Right cardiac atrium (tissue), 5 donors: ENCODE results near the gene HCCS. TPM values are rescaled to one million over a fixed set of nuclear protein-coding genes. Genes with fewer than 3 reads are reported as not detected.

Experiments used
- ATAC-seq, 2 donors: fragments of 200-7000 bp; cut with Tn5 transposase; one replicate each; pipeline versions ENCODE4 v1.8.0 to v1.9.1; 2020; ENCODE audit warnings: moderate library complexity in 2 of 2, mild to moderate bottlenecking in 1 of 2
- DNase-seq, 3 donors: peaks; one replicate each; pipeline ENCODE4 v3.0.0-alpha.2; 2020
- H3K27ac ChIP-seq: one replicate; pipeline ENCODE4 v1.5.1; 2013; ENCODE audit warnings: mild to moderate bottlenecking, low read length, control low read depth, moderate library complexity
- H3K27me3 ChIP-seq: one replicate; pipeline ENCODE4 v1.6.1; 2013; ENCODE audit not compliant: control insufficient read depth, insufficient read depth
- H3K4me1 ChIP-seq: one replicate; pipeline ENCODE4 v1.6.1; 2013; ENCODE audit warnings: low read length; ENCODE audit not compliant: control insufficient read depth, insufficient read depth
- H3K4me3 ChIP-seq: one replicate; pipeline ENCODE4 v1.5.1; 2013; ENCODE audit warnings: low read length, control low read depth
- H3K9me3 ChIP-seq: one replicate; pipeline ENCODE4 v1.6.1; 2013; ENCODE audit warnings: low read length; ENCODE audit not compliant: control insufficient read depth
- WGBS: extraction: QIAGEN DNeasy Blood & Tissue Kit; methylation state at CpG from one replicate; pipeline ENCODE4 v1.1.7; 2013; 5-methylcytosine and 5-hydroxymethylcytosine counted together
- intact Hi-C, 4 donors: fragments of 100-400 bp; cut with DNase I; formaldehyde crosslinking; loops; one replicate each; pipeline versions ENCODE4 v1.11.0 to v1.14.0; 2022 to 2023
- polyA plus RNA-seq: library from polyadenylated mRNA; stranded (reverse); fragments of 200-250 nt; gene quantifications from one replicate; pipeline ENCODE4 v1.2.3, GENCODE V29; 2013
- total RNA-seq, 4 donors: library from RNA; stranded (reverse); fragmentation: NEBNext Ultra II Directional; extraction: Animal tissue kit (Norgen Biotek cat#: 25700); gene quantifications; one replicate each; pipeline ENCODE4 v1.2.1, GENCODE V29; 2021
- donor health status: healthy with polysubstance abuse.
- donor health status: DM: no; HTN: yes; CAD: no.
- donor health status: DM: no; HTN: no; CAD: no.
- donor health status: DM: no; HTN: yes; CAD: no; lungs with severe emphysema.
- donor health status: DM: yes; HTN: yes; CAD: no.

HCCS gene
- total and polyA plus RNA-seq, 5 donors = 40.9 to 63.0 (median 52.5) TPM

GRCh38 chrX:11146411-11146810, 35.3 kb downstream of the HCCS start:
- 100% methylated on average over 1 of the region's 1 CpG for WGBS
- no peaks in the 10 kb centered on the region for H3K27me3 ChIP-seq
- no peak for DNase-seq
- ATAC-seq = no peak
- no peaks in the 10 kb centered on the region for H3K4me1 ChIP-seq
- H3K4me3 ChIP-seq = no peak overlapping the region
- H3K9me3 ChIP-seq = no peaks in the 10 kb centered on the region
- intact Hi-C loops = loop anchor here in 1 of 4 donors (10.0 kb wide), 2 partner anchors 388 to 578 kb away; no protein-coding TSS in a partner anchor
- H3K27ac ChIP-seq = no peak overlapping the region

GRCh38 chrX:11148401-11148800, 37.3 kb downstream of the HCCS start:
- WGBS = 95% methylated on average over 7 of the region's 7 CpGs
- Histone ChIP-seq H3K4me1 (no peaks in the 10 kb centered on the region), H3K4me3 (no peak overlapping the region), H3K9me3 (no peaks in the 10 kb centered on the region), H3K27me3 (no peaks in the 10 kb centered on the region), H3K27ac (no peak overlapping the region)
- intact Hi-C loops = loop anchor here in 1 of 4 donors (10.0 kb wide), 2 partner anchors 386 to 576 kb away; no protein-coding TSS in a partner anchor
- no peak for DNase-seq
- no peak for ATAC-seq

- 88% methylated on average over 4 of the region's 4 CpGs for WGBS
- H3K9me3 ChIP-seq = no peaks in the 10 kb centered on the region
Measured at GRCh38 chrX:11151799-11152559, 40.8 kb downstream of the HCCS start.

GRCh38 chrX:11159149-11159548, 48.0 kb downstream of the HCCS start:
- Histone ChIP-seq H3K27me3 (no peaks in the 10 kb centered on the region), H3K4me1 (no peaks in the 10 kb centered on the region), H3K9me3 (no peaks in the 10 kb centered on the region), H3K4me3 (no peak overlapping the region), H3K27ac (no peak overlapping the region)
- no peak for DNase-seq
- ATAC-seq = no peak
- WGBS = 96% methylated on average over 1 of the region's 1 CpG
- intact Hi-C loops = no loop called here

More at GRCh38 chrX:11151799-11152559, 40.8 kb downstream of the HCCS start:
- no peak for ATAC-seq
- DNase-seq = no peak
- intact Hi-C loops = no loop called here
- Histone ChIP-seq H3K4me1 (no peaks in the 10 kb centered on the region), H3K27me3 (no peaks in the 10 kb centered on the region), H3K4me3 (no peak overlapping the region), H3K27ac (no peak overlapping the region)

GRCh38 chrX:11164433-11164832, 53.3 kb downstream of the HCCS start:
- H3K9me3 ChIP-seq = no peaks in the 10 kb centered on the region
- H3K27ac ChIP-seq = no peak overlapping the region
- no peak overlapping the region for H3K4me3 ChIP-seq
- peaks cover 1% of the 10 kb centered on the region for H3K4me1 ChIP-seq
- DNase-seq (no peak), ATAC-seq (no peak)
- intact Hi-C loops = no loop called here
- WGBS = 83% methylated on average over 6 of the region's 6 CpGs
- H3K27me3 ChIP-seq = no peaks in the 10 kb centered on the region

GRCh38 chrX:11171956-11172355, 60.8 kb downstream of the HCCS start:
- WGBS = 66% methylated on average over 4 of the region's 4 CpGs
- H3K27ac ChIP-seq = no peak overlapping the region
- intact Hi-C loops = no loop called here
- H3K9me3 ChIP-seq = no peaks in the 10 kb centered on the region
- H3K27me3 ChIP-seq = no peaks in the 10 kb centered on the region
- ATAC-seq (no peak), DNase-seq (peak in 1 of 3 donors; percentile 21)
- H3K4me3 ChIP-seq = no peak overlapping the region
- H3K4me1 ChIP-seq = peaks cover 1% of the 10 kb centered on the region

- intact Hi-C loops = no loop called here
- no peak for ATAC-seq
- H3K4me3 ChIP-seq = no peak overlapping the region
- H3K4me1 ChIP-seq = peaks cover 1% of the 10 kb centered on the region
- WGBS = 54% methylated on average over 4 of the region's 4 CpGs
- H3K9me3 ChIP-seq = no peaks in the 10 kb centered on the region
- DNase-seq = no peak
- H3K27me3 ChIP-seq = no peaks in the 10 kb centered on the region
- H3K27ac ChIP-seq = no peak overlapping the region
Measured at GRCh38 chrX:11172415-11172814, 61.3 kb downstream of the HCCS start.

Other genes starting within 250 kb of the HCCS start
- gene AMELX, start 182.1 kb downstream of the HCCS start, total RNA-seq = not detected
- gene AMELX, start 182.1 kb downstream of the HCCS start, polyA plus RNA-seq = not detected